KMS-11 (cell line): Measurements from ENCODE around the gene SHMT2.

Experiments used
- H2AFZ ChIP-seq: fragments of 200-600 bp; sonication (generic); 2 replicates; pipeline ENCODE4 v1.6.1; 2016; ENCODE audit warnings: antibody characterized with exemption, mixed run types, low read depth
- H3K27ac ChIP-seq: fragments of 200-600 bp; sonication (generic); 2 replicates; pipeline ENCODE4 v1.6.1; 2016; ENCODE audit warnings: mild to moderate bottlenecking, mixed run types
- H3K27me3 ChIP-seq: fragments of 200-600 bp; sonication (generic); 2 replicates; pipeline ENCODE4 v1.6.1; 2017; ENCODE audit warnings: mild to moderate bottlenecking, low read depth, mixed run types, moderate library complexity; ENCODE audit not compliant: insufficient read depth
- H3K36me3 ChIP-seq: fragments of 200-600 bp; sonication (generic); 2 replicates; pipeline ENCODE4 v1.6.1; 2017; ENCODE audit warnings: mild to moderate bottlenecking, mixed run types; ENCODE audit not compliant: insufficient read depth
- H3K4me1 ChIP-seq: fragments of 200-600 bp; sonication (generic); 2 replicates; pipeline ENCODE4 v1.6.1; 2016; ENCODE audit warnings: mild to moderate bottlenecking, low read depth, mixed run types; ENCODE audit not compliant: poor library complexity, severe bottlenecking
- H3K4me2 ChIP-seq: fragments of 200-600 bp; sonication (generic); 2 replicates; pipeline ENCODE4 v1.7.0; 2016; ENCODE audit warnings: mild to moderate bottlenecking, mixed run types
- H3K4me3 ChIP-seq: fragments of 200-600 bp; sonication (generic); IDR thresholded peaks from 2 replicates; pipeline ENCODE4 v1.6.1; 2017; ENCODE audit warnings: low read depth, low read length, mixed read lengths; ENCODE audit not compliant: insufficient read depth
- H3K79me2 ChIP-seq: fragments of 200-600 bp; sonication (generic); 2 replicates; pipeline ENCODE4 v1.6.1; 2016; ENCODE audit warnings: low read depth, mixed run types; ENCODE audit not compliant: insufficient read depth
- H3K9ac ChIP-seq: fragments of 200-600 bp; sonication (generic); 2 replicates; pipeline ENCODE4 v1.6.1; 2016; ENCODE audit warnings: mild to moderate bottlenecking, mixed run types
- H4K20me1 ChIP-seq: fragments of 200-600 bp; sonication (generic); 2 replicates; pipeline ENCODE4 v1.6.1; 2016; ENCODE audit warnings: mild to moderate bottlenecking, mixed run types; ENCODE audit not compliant: insufficient read depth
- CTCF ChIP-seq: fragments of 200-600 bp; sonication (generic); conservative IDR thresholded peaks from 2 replicates; pipeline ENCODE4 v1.6.1; 2017; ENCODE audit warnings: low read depth, mild to moderate bottlenecking, antibody characterized with exemption, low read length, moderate library complexity, mixed read lengths

The SHMT2 gene

GRCh38 chr12:57236925-57237595 lies 7.5 kb downstream of the SHMT2 start:
- Histone ChIP-seq H3K4me1 (peaks cover 45% of the 10 kb centered on the region), H3K36me3 (peaks cover 12% of the 10 kb centered on the region; the same call in 1 of the 2 replicates), H3K4me3 (no peak overlapping the region), H4K20me1 (no peaks in the 10 kb centered on the region), H3K9ac (no peak overlapping the region), H3K4me2 (no peak overlapping the region; the same call in 1 of the 2 replicates), H3K27me3 (peaks cover 47% of the 10 kb centered on the region), H3K79me2 (peaks cover 4% of the 10 kb centered on the region; the same call in 1 of the 2 replicates), H3K27ac (no peak overlapping the region), H2AFZ (no peak overlapping the region)
- TF ChIP-seq CTCF = no peak

GRCh38 chr12:57237596-57237931 lies 8.1 kb downstream of the SHMT2 start:
- no peak overlapping the region for H2AFZ ChIP-seq
- H3K4me1 ChIP-seq = peaks cover 50% of the 10 kb centered on the region
- peak overlapping the region; percentile 99; the same call in 1 of the 2 replicates for H3K4me2 ChIP-seq
- H3K4me3 ChIP-seq = no peak overlapping the region
- no peaks in the 10 kb centered on the region for H3K79me2 ChIP-seq
- H3K36me3 ChIP-seq = peaks cover 12% of the 10 kb centered on the region; the same call in 1 of the 2 replicates
- TF ChIP-seq CTCF = no peak
- H4K20me1 ChIP-seq = no peaks in the 10 kb centered on the region
- H3K27me3 ChIP-seq = peaks cover 52% of the 10 kb centered on the region
- no peak overlapping the region for H3K27ac ChIP-seq
- H3K9ac ChIP-seq = no peak overlapping the region; the same call in 1 of the 2 replicates

GRCh38 chr12:57237932-57238853 lies 8.7 kb downstream of the SHMT2 start:
- Histone ChIP-seq H3K36me3 (peaks cover 10% of the 10 kb centered on the region; the same call in 1 of the 2 replicates), H2AFZ (peak overlapping the region; percentile 95), H3K4me3 (no peak overlapping the region), H3K27me3 (peaks cover 55% of the 10 kb centered on the region), H3K4me1 (peaks cover 52% of the 10 kb centered on the region), H3K4me2 (peak overlapping the region; percentile 99), H3K79me2 (no peaks in the 10 kb centered on the region), H3K27ac (no peak overlapping the region), H3K9ac (no peak overlapping the region; the same call in 1 of the 2 replicates), H4K20me1 (no peaks in the 10 kb centered on the region)
- TF ChIP-seq CTCF = no peak

- Histone ChIP-seq H3K4me1 (peaks cover 57% of the 10 kb centered on the region), H2AFZ (peak overlapping the region; percentile 95), H3K9ac (peak overlapping the region; percentile 57; the same call in 1 of the 2 replicates), H3K79me2 (no peaks in the 10 kb centered on the region), H3K4me2 (peak overlapping the region; percentile 99), H3K4me3 (no peak overlapping the region), H4K20me1 (no peaks in the 10 kb centered on the region), H3K27me3 (peaks cover 58% of the 10 kb centered on the region), H3K36me3 (peaks cover 4% of the 10 kb centered on the region; the same call in 1 of the 2 replicates), H3K27ac (no peak overlapping the region)
- TF ChIP-seq CTCF = peak; percentile 100
These were observed 9.5 kb downstream of the SHMT2 start for GRCh38 chr12:57238854-57239554.
